Neural progenitor cell (in vitro differentiated cells): Measurements from ENCODE around the gene DCANP1. TPM values are rescaled to one million over a fixed set of nuclear protein-coding genes. Genes with fewer than 3 reads are reported as not detected.

ENCODE experiments used
- DNase-seq: peaks from one replicate; pipeline ENCODE4 v3.0.0-alpha.2; 2016; ENCODE audit warnings: low spot score
- H2AFZ ChIP-seq: fragments of 200-600 bp; sonication (generic); replicated peaks from 2 replicates; pipeline ENCODE4 v1.6.1; 2016; ENCODE audit warnings: antibody characterized with exemption
- H3F3A ChIP-seq: fragments of 200-600 bp; sonication (generic); 2 replicates; pipeline ENCODE4 v1.6.1; 2016; ENCODE audit warnings: antibody characterized with exemption, low read depth
- H3K27ac ChIP-seq: fragments of 200-600 bp; sonication (generic); 2 replicates; pipeline ENCODE4 v1.5.1; 2016; ENCODE audit warnings: mild to moderate bottlenecking
- H3K27me3 ChIP-seq: fragments of 200-600 bp; sonication (generic); 2 replicates; pipeline ENCODE4 v1.6.1; 2016; ENCODE audit warnings: mild to moderate bottlenecking, moderate library complexity
- H3K36me3 ChIP-seq: fragments of 200-600 bp; sonication (generic); 2 replicates; pipeline ENCODE4 v1.5.1; 2016
- H3K4me1 ChIP-seq: fragments of 200-600 bp; sonication (generic); 2 replicates; pipeline ENCODE4 v1.6.1; 2016; ENCODE audit warnings: mixed run types
- H3K4me2 ChIP-seq: fragments of 200-600 bp; sonication (generic); 2 replicates; pipeline ENCODE4 v1.6.1; 2016
- H3K4me3 ChIP-seq: fragments of 200-600 bp; sonication (generic); 2 replicates; pipeline ENCODE4 v1.5.1; 2016
- H3K79me2 ChIP-seq: fragments of 200-600 bp; sonication (generic); 2 replicates; pipeline ENCODE4 v1.6.1; 2016; ENCODE audit warnings: low read depth
- H3K9ac ChIP-seq: fragments of 200-600 bp; sonication (generic); 2 replicates; pipeline ENCODE4 v1.6.1; 2016
- H3K9me3 ChIP-seq: fragments of 200-600 bp; sonication (generic); 2 replicates; pipeline ENCODE4 v1.5.1; 2016; ENCODE audit warnings: low read depth
- H4K20me1 ChIP-seq: fragments of 200-600 bp; sonication (generic); 2 replicates; pipeline ENCODE4 v1.6.1; 2016; ENCODE audit warnings: low read depth
- H3K27ac Mint-ChIP-seq: 3 replicates; pipeline ENCODE4 v1.8.0; 2021; ENCODE audit warnings: mixed read lengths
- H3K27me3 Mint-ChIP-seq: 2 replicates; pipeline ENCODE4 v1.8.0; 2022; ENCODE audit warnings: low read depth, mild to moderate bottlenecking, inconsistent platforms, moderate library complexity, mixed read lengths; ENCODE audit not compliant: insufficient read depth
- H3K36me3 Mint-ChIP-seq: 3 replicates; pipeline ENCODE4 v1.8.0; 2021; ENCODE audit warnings: mixed read lengths
- H3K4me1 Mint-ChIP-seq: 3 replicates; pipeline ENCODE4 v1.8.0; 2021; ENCODE audit warnings: mixed read lengths
- H3K4me3 Mint-ChIP-seq: 3 replicates; pipeline ENCODE4 v1.8.0; 2021; ENCODE audit warnings: mild to moderate bottlenecking, moderate library complexity, mixed read lengths
- H3K9me3 Mint-ChIP-seq: 3 replicates; pipeline ENCODE4 v1.8.0; 2020; ENCODE audit warnings: mixed read lengths
- CTCF ChIP-seq: fragments of 200-600 bp; sonication (generic); IDR thresholded peaks from 2 replicates; pipeline ENCODE4 v1.5.1; 2017; ENCODE audit warnings: antibody characterized with exemption, mild to moderate bottlenecking
- EZH2 ChIP-seq: fragments of 200-600 bp; sonication (generic); IDR thresholded peaks from 2 replicates; pipeline ENCODE4 v1.6.1; 2017; ENCODE audit warnings: antibody characterized with exemption, mild to moderate bottlenecking, moderate library complexity
- EZH2phosphoT487 ChIP-seq: fragments of 200-600 bp; sonication (generic); IDR thresholded peaks from 2 replicates; pipeline ENCODE4 v1.6.1; 2017; ENCODE audit warnings: antibody characterized with exemption
- total RNA-seq: library from RNA; depleted of rRNA; stranded (reverse); fragments of >200 nt; gene quantifications from 2 replicates; pipeline ENCODE4 v1.2.3, GENCODE V29; 2015; ENCODE audit warnings: low replicate concordance

The DCANP1 gene
- total RNA-seq, 1 donor from 2014 or later, result not detected

- H3K27me3 Mint-ChIP-seq, result peaks cover 6% of the 10 kb centered on the region
- no peak for DNase-seq
- Histone ChIP-seq H3K79me2 (no peaks in the 10 kb centered on the region), H3K27me3 (peaks cover 31% of the 10 kb centered on the region), H3K4me3 (no peak overlapping the region), H3K27ac (no peak overlapping the region), H3K36me3 (no peaks in the 10 kb centered on the region), H3K9ac (no peak overlapping the region), H3F3A (no peaks in the 10 kb centered on the region), H4K20me1 (no peaks in the 10 kb centered on the region), H3K9me3 (peaks cover 4% of the 10 kb centered on the region), H2AFZ (no peak overlapping the region), H3K4me1 (no peaks in the 10 kb centered on the region), H3K4me2 (no peak overlapping the region)
- H3K4me3 Mint-ChIP-seq, result no peak overlapping the region
- H3K27ac Mint-ChIP-seq, result no peak overlapping the region
- TF ChIP-seq CTCF, result no peak
- no peak for TF ChIP-seq EZH2
- TF ChIP-seq EZH2phosphoT487, result no peak
- H3K36me3 Mint-ChIP-seq, result peaks cover 2% of the 10 kb centered on the region
- no peaks in the 10 kb centered on the region for H3K4me1 Mint-ChIP-seq
- peaks cover 8% of the 10 kb centered on the region for H3K9me3 Mint-ChIP-seq
Measured at GRCh38 chr5:135423846-135424168, 23.3 kb downstream of the DCANP1 start.

- H3K36me3 Mint-ChIP-seq, result peaks cover 2% of the 10 kb centered on the region
- H3K4me3 ChIP-seq, result no peak overlapping the region
Measured at GRCh38 chr5:135423146-135423845, 23.9 kb downstream of the DCANP1 start.

GRCh38 chr5:135422419-135422818 is 24.7 kb downstream of the DCANP1 start:
- Histone ChIP-seq H3K9me3 (no peaks in the 10 kb centered on the region), H3F3A (no peaks in the 10 kb centered on the region), H3K9ac (no peak overlapping the region), H3K79me2 (no peaks in the 10 kb centered on the region), H3K36me3 (no peaks in the 10 kb centered on the region), H3K4me1 (no peaks in the 10 kb centered on the region), H2AFZ (no peak overlapping the region), H3K27me3 (peaks cover 44% of the 10 kb centered on the region), H4K20me1 (no peaks in the 10 kb centered on the region), H3K27ac (no peak overlapping the region), H3K4me2 (no peak overlapping the region), H3K4me3 (no peak overlapping the region)
- Mint-ChIP-seq H3K4me1 (no peaks in the 10 kb centered on the region), H3K9me3 (no peaks in the 10 kb centered on the region), H3K27me3 (peaks cover 9% of the 10 kb centered on the region), H3K27ac (no peak overlapping the region), H3K4me3 (no peak overlapping the region), H3K36me3 (no peaks in the 10 kb centered on the region)
- TF ChIP-seq CTCF (no peak), EZH2phosphoT487 (no peak)
- no peak for DNase-seq

More at GRCh38 chr5:135423146-135423845, 23.9 kb downstream of the DCANP1 start:
- H3K4me1 Mint-ChIP-seq, result no peaks in the 10 kb centered on the region
- no peak for DNase-seq
- peaks cover 3% of the 10 kb centered on the region for H3K9me3 Mint-ChIP-seq
- H3K79me2 ChIP-seq, result no peaks in the 10 kb centered on the region
- H2AFZ ChIP-seq, result no peak overlapping the region
- no peak overlapping the region for H3K4me3 Mint-ChIP-seq
- H3K4me1 ChIP-seq, result no peaks in the 10 kb centered on the region
- H3K9ac ChIP-seq, result no peak overlapping the region
- H3K9me3 ChIP-seq, result no peaks in the 10 kb centered on the region
- no peak overlapping the region for H3K4me2 ChIP-seq
- peaks cover 36% of the 10 kb centered on the region for H3K27me3 ChIP-seq
- no peaks in the 10 kb centered on the region for H3K36me3 ChIP-seq
- no peak overlapping the region for H3K27ac Mint-ChIP-seq
- H3K27me3 Mint-ChIP-seq, result peaks cover 6% of the 10 kb centered on the region
- TF ChIP-seq EZH2 (no peak), CTCF (no peak), EZH2phosphoT487 (no peak)
- H4K20me1 ChIP-seq, result no peaks in the 10 kb centered on the region
- H3F3A ChIP-seq, result no peaks in the 10 kb centered on the region
- H3K27ac ChIP-seq, result no peak overlapping the region
